OCI-LY1 (cell line): ENCODE results near the gene DMD.

Experiments
- CTCF ChIP-seq: fragments of 200-600 bp; sonication (generic), shearing (Covaris generic); IDR thresholded peaks from 2 replicates; pipeline ENCODE4 v1.5.1; 2017; ENCODE audit warnings: mild to moderate bottlenecking, antibody characterized with exemption, low read length, moderate library complexity, mixed read lengths
- EZH2 ChIP-seq: fragments of 200-600 bp; sonication (generic), shearing (Covaris generic); IDR thresholded peaks from 2 replicates; pipeline ENCODE4 v1.8.0; 2017; ENCODE audit warnings: borderline replicate concordance, mixed run types, mild to moderate bottlenecking, antibody characterized with exemption, low read length, moderate library complexity, mixed read lengths

GRCh38 chrX:31838617-31839016, 1372.7 kb downstream of the DMD start:
- no peak for TF ChIP-seq CTCF
- no peak for TF ChIP-seq EZH2
